ENCODE measurements around the gene ALKBH2. TPM values are rescaled to one million over a fixed set of nuclear protein-coding genes. Genes with fewer than 3 reads are reported as not detected.

ALKBH2 gene
- total RNA-seq, 2 donors from 2014 or later, result 5.0 to 8.9 TPM

GRCh38 chr12:109069307-109070271 lies 23.7 kb downstream of the ALKBH2 start:
- peak overlapping the region; percentile 39 to 69 for H3K9ac ChIP-seq (ENCODE audit: low read depth in 2 of 2, low read length in 2 of 2)
- DNase-seq, result peak; percentile 80
- H3K9me3 ChIP-seq, result no peaks in the 10 kb centered on the region
- TF ChIP-seq, protein P1, sequence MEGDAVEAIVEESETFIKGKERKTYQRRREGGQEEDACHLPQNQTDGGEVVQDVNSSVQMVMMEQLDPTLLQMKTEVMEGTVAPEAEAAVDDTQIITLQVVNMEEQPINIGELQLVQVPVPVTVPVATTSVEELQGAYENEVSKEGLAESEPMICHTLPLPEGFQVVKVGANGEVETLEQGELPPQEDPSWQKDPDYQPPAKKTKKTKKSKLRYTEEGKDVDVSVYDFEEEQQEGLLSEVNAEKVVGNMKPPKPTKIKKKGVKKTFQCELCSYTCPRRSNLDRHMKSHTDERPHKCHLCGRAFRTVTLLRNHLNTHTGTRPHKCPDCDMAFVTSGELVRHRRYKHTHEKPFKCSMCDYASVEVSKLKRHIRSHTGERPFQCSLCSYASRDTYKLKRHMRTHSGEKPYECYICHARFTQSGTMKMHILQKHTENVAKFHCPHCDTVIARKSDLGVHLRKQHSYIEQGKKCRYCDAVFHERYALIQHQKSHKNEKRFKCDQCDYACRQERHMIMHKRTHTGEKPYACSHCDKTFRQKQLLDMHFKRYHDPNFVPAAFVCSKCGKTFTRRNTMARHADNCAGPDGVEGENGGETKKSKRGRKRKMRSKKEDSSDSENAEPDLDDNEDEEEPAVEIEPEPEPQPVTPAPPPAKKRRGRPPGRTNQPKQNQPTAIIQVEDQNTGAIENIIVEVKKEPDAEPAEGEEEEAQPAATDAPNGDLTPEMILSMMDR (IDR thresholded peaks at IDR 0.05), result no peak
- intact Hi-C loops (cut with DNase I), result no loop called here
- H3K27me3 ChIP-seq, result no peaks in the 10 kb centered on the region
- H3K4me3 ChIP-seq, result peak overlapping the region; percentile 20
- H3K36me3 ChIP-seq, result no peaks in the 10 kb centered on the region
- H3K4me1 ChIP-seq, result peaks cover 9% of the 10 kb centered on the region
- H3K27ac ChIP-seq, result peak overlapping the region; percentile 88

GRCh38 chr12:109065853-109066193 lies 27.4 kb downstream of the ALKBH2 start:
- Histone ChIP-seq H3K4me3 (no peak overlapping the region), H3K9me3 (no peaks in the 10 kb centered on the region), H3K4me1 (peaks cover 9% of the 10 kb centered on the region), H3K27me3 (no peaks in the 10 kb centered on the region), H3K36me3 (no peaks in the 10 kb centered on the region), H3K27ac (peak overlapping the region; percentile 24), H3K9ac (ENCODE audit: low read depth in 2 of 2, low read length in 2 of 2) (peak overlapping the region in 1 of 2 donors; percentile 9)
- TF ChIP-seq, protein P1 (IDR thresholded peaks at IDR 0.05), result no peak
- intact Hi-C loops (cut with DNase I), result no loop called here
- DNase-seq, result peak; percentile 17

DNA sequence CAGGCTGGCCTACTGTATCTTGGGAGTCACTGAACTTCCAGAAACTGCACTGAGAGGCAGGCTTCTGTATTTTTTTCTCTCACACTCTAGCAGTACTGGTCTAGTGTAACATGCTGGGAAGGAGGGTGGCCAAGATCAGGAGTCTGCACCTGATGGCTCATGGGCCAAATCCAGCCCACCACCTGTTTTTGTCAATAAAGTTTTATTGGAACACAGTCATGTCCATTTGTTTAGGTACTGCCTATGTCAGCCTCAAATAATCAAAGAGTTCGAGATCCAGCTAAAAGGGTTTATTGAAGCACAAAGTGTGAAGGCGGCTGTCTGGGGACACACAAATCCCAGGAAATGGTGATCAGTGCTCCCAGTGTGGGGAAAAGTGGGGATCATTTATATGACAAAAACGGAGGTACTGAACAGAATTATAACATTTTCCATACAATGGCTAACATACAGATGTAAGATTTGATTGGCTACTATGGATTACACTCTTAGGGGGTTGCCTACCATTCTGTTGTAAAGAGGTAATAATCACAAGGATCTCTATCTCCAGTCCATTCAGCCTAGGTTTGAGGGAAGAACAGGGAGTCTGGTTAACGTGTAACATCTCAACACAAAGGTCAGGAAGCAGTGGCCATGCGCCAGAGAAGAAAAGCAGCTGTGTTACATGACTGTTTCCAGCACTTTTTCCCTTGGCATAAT lies 28.0 kb downstream of the ALKBH2 start:
- peak overlapping the region; percentile 24 for H3K27ac ChIP-seq

DNA sequence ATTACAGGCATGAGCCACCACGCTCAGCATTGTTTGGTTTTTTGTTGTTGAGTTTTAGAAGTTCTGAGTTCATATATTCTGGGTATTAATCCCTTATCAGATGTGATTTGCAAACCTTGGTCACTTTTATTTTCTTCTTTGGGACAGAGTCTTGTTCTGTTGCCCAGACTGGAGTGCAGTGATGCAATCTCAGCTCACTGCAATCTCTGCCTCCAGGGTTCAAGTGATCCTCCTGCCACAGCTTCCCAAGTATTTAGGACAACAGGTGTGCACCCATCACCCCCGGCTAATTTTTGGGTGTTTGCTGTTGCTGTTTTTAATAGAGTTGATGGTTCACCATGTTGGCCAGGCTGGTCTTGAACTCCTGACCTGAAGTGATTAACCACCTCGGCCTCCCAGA lies 29.1 kb downstream of the ALKBH2 start:
- DNase-seq, result peak; percentile 6
- H3K27me3 ChIP-seq, result no peaks in the 10 kb centered on the region
- H3K27ac ChIP-seq, result no peak overlapping the region
- H3K4me1 ChIP-seq, result peaks cover 9% of the 10 kb centered on the region
- no peaks in the 10 kb centered on the region for H3K9me3 ChIP-seq
- no peaks in the 10 kb centered on the region for H3K36me3 ChIP-seq
- TF ChIP-seq, protein P1 (IDR thresholded peaks at IDR 0.05), result no peak
- no peak overlapping the region for H3K9ac ChIP-seq (ENCODE audit: low read depth in 2 of 2, low read length in 2 of 2)
- intact Hi-C loops (cut with DNase I), result no loop called here
- H3K4me3 ChIP-seq, result no peak overlapping the region

More for the DNA sequence above, 28.0 kb downstream of the ALKBH2 start:
- H3K9me3 ChIP-seq, result no peaks in the 10 kb centered on the region
- peak; percentile 81 for DNase-seq
- H3K4me1 ChIP-seq, result peaks cover 9% of the 10 kb centered on the region
- H3K9ac ChIP-seq (ENCODE audit: low read depth in 2 of 2, low read length in 2 of 2), result peak overlapping the region in 1 of 2 donors; percentile 9
- no peaks in the 10 kb centered on the region for H3K27me3 ChIP-seq
- no peaks in the 10 kb centered on the region for H3K36me3 ChIP-seq
- TF ChIP-seq, protein P1 (IDR thresholded peaks at IDR 0.05), result no peak
- intact Hi-C loops (cut with DNase I), result no loop called here
- no peak overlapping the region for H3K4me3 ChIP-seq

GRCh38 chr12:109058773-109059172 lies 34.5 kb downstream of the ALKBH2 start:
- H3K9me3 ChIP-seq, result no peaks in the 10 kb centered on the region
- intact Hi-C loops (cut with DNase I), result no loop called here
- H3K4me3 ChIP-seq, result no peak overlapping the region
- H3K27ac ChIP-seq, result no peak overlapping the region
- no peaks in the 10 kb centered on the region for H3K27me3 ChIP-seq
- TF ChIP-seq, protein P1 (IDR thresholded peaks at IDR 0.05), result no peak
- H3K4me1 ChIP-seq, result no peaks in the 10 kb centered on the region
- no peak overlapping the region for H3K9ac ChIP-seq (ENCODE audit: low read depth in 2 of 2, low read length in 2 of 2)
- H3K36me3 ChIP-seq, result no peaks in the 10 kb centered on the region
- DNase-seq, result no peak
